ENCODE measurements around the gene C19orf73.

Gene C19orf73, protein sequence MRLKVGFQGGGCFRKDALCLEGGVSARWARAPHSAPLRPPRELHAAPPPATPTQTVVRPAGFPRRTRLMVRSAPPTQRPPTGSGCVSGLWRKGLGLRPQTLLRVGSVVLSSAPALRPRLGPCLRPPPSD

DNA sequence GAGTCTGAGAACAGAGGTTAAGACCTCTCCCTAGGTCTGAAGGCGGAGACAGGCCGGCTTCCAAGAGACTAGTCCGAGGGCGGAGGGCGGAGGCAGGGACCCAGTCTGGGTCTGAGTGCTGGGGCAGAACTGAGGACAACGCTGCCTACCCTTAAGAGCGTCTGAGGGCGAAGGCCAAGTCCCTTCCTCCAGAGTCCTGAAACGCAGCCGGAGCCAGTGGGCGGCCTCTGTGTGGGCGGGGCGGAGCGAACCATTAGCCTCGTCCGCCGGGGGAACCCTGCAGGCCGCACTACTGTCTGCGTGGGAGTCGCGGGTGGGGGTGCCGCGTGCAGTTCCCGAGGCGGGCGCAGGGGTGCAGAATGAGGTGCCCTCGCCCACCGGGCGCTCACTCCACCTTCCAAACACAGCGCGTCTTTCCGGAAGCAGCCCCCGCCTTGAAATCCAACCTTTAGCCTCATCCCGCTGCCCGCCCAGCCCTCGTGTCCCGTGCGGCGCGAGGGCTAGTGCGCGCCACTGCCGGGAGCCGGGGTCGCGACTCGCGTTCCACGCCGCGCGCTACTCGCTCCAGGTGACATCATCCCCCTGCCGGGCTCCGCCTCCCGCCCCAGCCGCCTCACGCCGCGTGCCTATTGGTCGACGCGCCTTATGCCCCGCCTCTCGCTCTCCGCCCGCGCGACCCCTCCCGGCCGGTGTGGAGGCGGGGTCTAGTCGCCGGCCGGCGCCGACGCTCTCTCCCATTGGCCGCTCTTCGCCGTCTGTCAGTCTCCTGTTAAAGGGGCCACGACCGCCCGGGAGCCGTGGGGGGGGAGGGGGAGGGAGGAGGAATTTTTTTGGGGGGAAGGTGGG is at the start of gene C19orf73:
Gene C19orf73, minus strand, starts transcription at position 579 of the 846 bp plus-strand sequence. Its CDS starts 121 bp downstream, at position 458.
- peak; percentile 91 to 94 (median 93) for DNase-seq (ENCODE audit: low read depth in 3 of 3, low spot score in 1 of 3)

DNA sequence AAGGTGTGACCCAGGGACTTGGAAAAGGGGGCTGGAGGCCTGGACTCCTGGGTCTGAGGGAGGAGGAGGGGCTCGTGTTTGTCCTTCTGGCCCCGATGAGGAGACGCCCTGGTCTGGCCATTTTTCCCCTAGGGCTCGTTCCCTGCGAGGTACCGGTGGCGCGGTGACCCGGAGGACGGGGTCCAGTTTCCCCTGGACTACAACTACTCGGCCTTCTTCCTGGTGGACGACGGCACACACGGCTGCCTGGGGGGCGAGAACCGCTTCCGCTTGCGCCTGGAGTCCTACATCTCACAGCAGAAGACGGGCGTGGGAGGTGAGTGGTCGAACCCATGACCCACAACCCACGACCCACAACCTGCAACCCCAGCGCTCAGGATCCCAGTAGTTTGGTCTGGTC is 49.5 kb upstream of the C19orf73 start:
- DNase-seq (ENCODE audit: low read depth in 3 of 3, low spot score in 1 of 3): no peak

DNA sequence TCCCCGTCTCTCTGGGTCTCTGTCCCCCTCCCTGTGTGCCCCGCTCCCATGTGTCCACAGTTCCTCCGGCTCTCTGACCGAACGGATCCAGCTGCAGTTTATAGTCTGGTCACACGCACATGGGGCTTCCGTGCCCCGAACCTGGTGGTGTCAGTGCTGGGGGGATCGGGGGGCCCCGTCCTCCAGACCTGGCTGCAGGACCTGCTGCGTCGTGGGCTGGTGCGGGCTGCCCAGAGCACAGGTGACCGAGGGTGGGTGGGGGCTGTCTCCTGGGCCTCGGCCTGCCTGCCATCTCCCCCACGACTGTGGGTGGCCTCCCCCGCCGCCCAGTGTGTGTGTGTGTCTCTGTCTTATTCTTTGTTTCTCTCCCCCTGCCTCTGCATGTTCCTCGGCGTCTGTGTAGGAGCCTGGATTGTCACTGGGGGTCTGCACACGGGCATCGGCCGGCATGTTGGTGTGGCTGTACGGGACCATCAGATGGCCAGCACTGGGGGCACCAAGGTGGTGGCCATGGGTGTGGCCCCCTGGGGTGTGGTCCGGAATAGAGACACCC is 49.0 kb upstream of the C19orf73 start:
- no peak for DNase-seq (ENCODE audit: low read depth in 3 of 3, low spot score in 1 of 3)

DNA sequence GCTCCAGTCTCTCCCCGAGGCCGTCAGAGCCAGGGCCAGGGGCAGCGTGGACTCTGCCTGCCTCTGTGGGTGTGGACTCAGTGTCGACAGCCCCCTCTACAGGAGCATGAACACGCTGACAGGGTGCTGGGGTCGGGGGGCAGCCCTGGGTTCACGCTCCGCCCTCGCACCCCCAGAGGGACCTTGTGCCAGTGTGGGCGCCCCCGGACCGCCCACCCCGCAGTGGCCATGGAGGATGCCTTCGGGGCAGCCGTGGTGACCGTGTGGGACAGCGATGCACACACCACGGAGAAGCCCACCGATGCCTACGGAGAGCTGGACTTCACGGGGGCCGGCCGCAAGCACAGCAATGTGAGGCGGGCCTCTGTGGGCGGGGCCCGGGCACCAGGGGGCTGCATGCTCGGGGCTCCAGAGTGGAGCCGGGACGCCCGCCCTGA is 46.9 kb upstream of the C19orf73 start:
- no peak for DNase-seq (ENCODE audit: low read depth in 3 of 3, low spot score in 1 of 3)

DNA sequence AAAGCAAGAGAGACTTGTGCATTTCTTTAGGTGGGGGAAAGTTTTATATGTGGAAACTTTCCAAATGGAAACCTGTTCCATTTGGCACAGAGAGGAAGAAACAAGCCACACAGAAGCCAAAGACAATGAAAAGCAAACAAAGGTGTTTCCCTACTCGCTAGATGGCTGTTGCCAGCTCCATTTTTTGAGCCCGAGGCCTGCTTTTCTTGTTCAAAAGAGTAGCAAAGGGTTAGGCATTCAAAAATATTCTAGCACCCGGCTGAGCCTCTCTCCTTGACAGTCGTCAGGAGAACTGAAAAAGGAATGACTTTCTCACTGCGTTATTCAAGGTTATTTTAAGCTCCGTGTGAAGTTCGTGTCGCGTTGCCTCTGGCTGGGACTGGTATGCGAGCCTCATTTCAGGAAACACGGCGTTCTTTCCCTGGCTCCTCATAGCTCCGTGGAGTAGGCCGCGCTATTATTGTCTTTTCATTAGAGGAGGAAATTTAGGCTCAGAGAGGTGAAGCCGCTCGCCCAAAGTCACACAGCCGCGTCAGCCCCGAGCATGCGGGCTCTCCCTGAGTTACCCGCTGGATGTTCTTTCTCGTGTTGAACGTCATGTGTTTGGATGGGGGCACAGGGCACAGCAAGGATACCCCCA is 46.3 kb upstream of the C19orf73 start:
- no peak for DNase-seq (ENCODE audit: low read depth in 3 of 3, low spot score in 1 of 3)

DNA sequence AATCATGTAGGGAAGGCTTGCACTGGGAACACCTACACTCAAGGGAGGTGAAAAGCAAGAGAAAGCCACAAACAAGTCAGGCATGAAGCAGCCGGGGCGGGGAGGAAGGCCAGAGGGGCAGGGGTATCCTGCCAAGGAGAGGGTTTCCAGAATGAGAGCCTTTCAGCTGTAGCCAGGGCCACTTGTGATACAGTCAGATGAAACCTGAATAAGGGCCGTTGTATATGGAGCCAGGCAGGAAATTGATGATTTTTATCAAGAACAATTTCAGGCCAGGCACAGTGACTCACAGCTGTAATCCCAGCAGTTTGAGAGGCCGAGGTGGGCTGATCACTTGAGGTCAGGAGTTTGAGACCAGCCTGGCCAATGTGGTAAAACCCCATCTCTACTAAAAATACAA is 43.0 kb upstream of the C19orf73 start:
- DNase-seq (ENCODE audit: low read depth in 3 of 3, low spot score in 1 of 3): no peak

DNA sequence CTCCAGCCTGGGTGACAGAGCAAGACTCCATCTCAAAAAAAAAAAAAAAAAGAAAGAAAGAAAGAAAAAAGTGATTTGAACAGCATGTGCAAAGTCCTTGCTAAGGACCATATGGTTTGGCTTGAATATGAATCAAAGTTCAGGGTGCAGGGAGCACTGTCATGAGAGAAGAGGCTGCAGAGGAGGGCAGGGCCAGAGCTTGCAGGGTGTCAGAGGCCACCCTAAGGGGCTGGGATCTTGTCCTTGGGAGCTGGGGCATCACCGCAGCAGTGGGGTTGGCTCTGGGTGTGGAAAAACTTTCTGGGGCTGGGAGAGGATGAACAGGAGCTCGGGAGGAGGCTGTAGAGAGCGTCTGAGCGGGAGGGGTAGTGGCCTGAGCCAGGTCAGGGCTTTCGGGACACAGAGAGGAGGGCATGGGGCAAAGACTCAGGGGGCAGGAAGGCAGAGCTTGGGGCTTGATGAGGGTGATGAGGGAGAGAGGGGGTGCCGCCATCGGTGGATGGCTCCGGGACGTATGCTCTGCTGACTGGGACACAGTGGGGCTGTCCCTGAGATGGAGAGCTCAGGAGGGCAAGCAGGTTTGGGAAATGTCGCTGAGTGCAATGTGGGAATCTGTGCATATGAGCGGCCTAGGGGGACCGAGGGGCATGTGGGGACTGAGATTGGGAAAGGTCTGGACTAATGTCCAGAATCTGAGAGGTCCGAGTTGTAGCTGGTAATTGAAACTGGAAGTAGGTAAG is 41.7 kb upstream of the C19orf73 start:
- DNase-seq (ENCODE audit: low read depth in 3 of 3, low spot score in 1 of 3): no peak

DNA sequence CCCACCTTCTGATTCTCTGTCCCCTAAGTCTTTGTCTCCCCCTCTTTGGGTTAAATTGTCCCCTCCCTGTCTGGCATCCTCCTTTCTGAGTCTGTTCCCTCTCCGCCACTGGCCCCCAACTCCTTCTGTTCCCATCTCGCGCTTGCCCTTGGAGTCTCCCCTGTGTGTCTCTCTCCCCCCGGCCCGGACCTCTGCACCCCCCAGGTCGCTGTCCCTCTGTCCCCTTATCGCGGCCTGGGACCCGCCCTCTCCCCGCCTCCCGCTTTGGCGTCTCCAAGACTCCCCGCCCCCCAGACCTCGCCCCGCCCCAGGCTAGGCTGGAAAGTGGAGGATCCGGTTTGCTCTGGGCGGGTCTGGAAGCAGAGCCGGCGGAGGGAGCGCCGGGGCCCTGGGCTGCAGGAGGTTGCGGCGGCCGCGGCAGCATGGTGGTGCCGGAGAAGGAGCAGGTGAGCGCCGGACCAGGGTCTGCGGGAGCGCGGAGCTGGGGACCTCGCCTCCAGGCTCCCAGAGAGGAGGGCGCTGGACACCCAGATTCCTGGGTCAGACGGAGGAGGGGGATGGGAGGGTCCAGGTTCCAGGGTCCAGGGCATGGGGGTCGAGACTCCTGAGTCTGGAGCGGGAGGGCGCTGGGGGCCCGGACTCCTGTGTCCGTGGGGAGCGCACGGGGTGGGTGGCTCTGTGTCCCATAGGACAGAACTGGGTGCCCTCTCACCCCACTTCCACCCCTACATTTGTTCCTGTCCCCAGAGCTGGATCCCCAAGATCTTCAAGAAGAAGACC is 38.7 kb upstream of the C19orf73 start, which contains the start of gene TRPM4:
Gene TRPM4, plus strand, starts transcription at position 348 of the 780 bp plus-strand sequence. Its CDS starts 75 bp downstream, at position 423.
- no peak for DNase-seq (ENCODE audit: low read depth in 3 of 3, low spot score in 1 of 3)

DNA sequence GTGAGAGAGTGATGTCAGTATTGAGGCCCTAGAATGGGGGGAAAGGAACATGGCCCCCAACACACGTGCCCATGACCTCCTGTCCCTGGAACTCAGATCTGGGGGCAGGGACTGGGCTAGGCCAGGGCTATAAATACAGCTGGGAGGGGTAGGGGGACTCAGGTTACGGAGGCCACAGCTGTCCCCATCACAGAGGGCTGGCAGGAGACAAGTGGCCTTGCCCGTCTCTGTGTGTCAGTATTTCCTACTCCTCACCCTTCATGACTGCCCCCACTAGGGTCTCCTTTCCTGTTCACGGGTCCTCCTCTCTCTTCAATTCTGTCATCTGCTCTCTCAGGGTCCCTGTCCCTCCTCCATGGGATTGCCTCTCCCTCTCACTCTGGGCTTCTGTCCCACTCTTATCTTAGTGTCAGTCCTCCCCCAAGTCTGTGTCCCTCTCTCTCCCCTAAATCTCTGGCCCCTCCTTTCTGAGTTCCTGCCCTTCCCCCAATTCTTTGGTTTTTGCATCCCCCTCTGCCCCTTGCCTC is 36.9 kb upstream of the C19orf73 start:
- no peak for DNase-seq (ENCODE audit: low read depth in 3 of 3, low spot score in 1 of 3)

DNA sequence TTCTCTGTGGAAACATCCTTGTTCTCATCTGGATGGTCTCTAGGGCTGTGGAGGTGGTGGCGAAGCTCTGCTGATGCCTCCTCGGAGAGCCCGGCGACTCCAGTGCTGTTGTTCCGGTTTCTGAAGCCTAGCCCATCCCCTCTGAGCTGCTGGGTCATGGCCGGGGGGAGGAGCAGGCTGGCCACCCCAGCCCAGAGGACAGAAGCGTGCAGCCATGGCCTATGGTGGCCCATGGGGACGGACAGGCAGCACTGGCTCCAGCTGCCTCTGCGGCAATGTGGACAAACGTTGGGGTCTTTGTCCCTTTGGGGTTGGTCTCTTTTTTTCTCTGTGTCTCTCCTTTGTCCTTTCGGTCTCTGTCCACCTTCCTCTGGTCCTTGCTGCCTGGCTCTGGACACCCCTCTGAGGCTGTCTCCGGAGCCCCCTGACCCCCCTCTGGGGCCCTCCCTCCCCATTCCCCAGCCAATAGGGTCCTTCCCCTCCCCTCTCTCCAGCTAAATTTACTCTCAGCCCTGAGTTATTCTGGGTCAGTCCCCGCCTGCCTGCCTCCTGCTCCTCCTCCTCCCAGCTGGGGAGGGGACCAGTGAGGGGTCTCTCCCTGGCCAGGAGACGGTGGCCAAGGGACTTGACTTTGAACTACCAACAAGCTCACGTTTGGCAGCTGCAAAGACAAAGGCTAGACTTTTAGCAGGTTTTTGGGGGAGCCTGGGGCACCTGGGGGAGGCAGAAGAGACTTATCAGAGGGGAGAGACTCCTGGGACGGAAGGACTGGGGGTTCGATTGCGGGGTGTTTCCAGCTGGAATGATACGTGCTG is 36.3 kb upstream of the C19orf73 start, which contains the start of gene HRC:
Gene HRC, minus strand, starts transcription at position 392 of the 815 bp plus-strand sequence. Its CDS starts 159 bp downstream, at position 233.
- DNase-seq (ENCODE audit: low read depth in 3 of 3, low spot score in 1 of 3): no peak

DNA sequence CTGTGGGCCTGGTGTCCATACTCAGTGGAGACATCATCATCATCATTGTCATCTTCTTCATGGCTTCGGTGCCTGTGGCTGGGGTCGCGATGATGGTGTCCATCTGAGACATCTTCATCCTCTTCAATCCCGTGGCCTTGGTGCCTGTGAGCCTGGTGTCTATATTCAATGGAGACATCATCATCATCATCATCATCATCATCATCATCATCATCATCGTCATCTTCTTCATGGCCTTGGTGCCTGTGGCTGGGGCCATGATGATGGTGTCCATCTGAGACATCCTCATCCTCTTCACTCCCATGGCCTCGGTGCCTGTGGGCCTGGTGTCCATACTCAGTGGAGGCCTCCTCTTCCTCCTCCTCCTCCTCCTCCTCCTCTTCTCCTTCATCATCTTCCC is 35.3 kb upstream of the C19orf73 start:
- DNase-seq (ENCODE audit: low read depth in 3 of 3, low spot score in 1 of 3): no peak

DNA sequence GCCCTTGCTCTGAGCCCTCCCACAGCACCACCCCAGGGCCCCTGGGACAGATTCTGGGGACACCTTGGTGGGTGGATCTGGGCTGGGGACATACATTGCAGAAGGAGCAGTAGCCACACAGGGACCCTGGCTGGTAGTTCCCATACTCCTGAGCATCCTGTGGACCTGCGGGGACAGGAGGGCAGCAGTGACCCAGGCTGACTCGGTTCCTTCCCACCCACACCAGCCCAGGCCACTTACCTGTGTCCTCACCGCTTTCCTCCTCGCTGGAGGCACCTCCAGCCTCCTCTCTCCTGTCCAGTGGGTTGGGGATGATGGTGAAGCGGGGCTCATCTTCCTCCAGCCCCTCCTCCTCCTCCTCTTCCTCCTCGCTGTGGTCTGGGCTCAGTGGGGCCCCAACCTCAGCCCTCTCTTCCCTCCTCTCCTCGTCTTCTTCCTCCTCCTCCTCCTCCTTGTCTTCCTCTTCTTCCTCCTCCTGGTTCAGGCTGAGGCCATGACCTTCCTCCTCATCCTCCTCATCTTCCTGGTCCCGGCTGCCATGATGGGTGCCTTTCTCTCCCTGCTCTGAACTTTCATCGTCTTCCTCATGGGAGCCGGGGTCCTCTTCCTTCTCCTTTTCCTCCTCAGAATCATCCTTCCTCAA is 34.3 kb upstream of the C19orf73 start:
- DNase-seq (ENCODE audit: low read depth in 3 of 3, low spot score in 1 of 3): no peak

DNA sequence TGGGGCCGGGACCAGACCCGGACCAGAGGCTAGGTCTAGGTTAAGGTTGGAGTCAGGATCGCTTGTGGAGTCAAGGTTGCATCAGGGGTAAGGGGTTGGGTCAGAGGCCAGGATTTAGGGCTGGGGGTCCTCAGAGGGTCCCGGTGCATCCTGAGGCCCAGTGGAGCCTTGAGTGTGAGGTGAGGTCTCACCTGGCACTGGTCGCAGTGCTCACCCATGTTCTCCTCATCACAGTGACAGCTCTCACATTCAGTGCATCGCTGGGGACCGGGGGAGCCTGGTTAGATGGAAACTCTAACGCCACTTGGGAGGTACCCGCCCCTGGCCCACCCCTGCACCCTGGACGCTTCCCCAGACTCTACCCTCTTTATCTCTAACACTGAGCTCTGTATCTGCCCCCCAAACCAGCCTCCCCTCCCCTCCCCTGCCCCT is 33.2 kb upstream of the C19orf73 start:
- no peak for DNase-seq (ENCODE audit: low read depth in 3 of 3, low spot score in 1 of 3)

DNA sequence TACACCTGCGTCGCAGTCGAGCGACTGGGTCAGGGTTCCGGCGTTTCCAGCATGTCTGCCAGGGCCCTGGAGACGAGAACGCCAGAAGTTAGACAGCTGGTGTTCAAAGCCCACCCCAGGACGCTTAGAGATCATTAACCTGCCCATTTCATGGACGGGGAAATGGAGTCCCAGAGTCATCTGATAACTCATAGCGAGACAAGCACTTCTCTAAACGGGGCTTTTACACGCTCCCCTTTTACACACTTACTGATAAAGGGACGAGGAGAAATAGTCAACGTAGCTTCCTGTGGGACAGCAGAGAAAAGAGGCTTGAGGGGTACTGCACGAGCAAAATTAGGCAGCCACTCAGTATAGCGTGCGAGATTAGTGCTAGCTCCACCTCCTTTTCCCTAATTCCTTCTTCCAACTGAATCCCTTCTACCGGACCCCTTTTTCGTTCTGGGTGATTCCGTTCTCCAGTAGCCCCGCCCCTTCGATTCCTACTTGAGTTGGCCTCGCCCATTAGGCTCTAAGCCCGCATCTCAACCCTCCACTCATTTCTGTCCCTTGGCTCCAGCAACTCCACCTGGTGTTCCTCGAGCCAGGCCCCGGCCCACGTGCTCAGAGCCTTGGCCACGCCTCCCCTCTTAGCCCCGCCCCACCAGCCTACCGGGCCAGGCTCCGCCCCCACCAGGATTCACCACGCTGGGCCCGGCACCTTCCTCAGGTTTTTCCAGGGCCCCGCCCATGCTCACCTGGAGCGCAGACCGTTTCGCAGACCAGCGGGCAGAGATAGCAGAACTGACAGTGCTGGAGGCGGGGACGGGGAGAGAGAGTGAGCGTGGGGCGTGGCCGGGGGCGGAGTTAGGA is 32.5 kb upstream of the C19orf73 start:
- no peak for DNase-seq (ENCODE audit: low read depth in 3 of 3, low spot score in 1 of 3)

DNA sequence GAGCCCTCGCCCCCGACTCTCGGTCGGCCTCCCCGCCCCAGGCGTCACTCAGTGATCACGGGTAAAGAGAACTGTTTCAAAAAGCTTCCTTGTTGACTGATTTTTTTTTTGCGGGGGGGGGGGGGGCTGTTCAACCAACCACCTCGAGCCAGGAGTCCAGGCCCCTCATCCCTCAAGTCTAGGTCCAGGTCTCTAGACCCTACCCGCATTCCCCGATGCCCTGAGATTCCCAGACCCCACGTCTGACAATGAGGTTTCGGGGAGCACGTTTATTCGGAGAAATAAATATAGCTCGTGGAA is 32.0 kb upstream of the C19orf73 start:
- no peak for DNase-seq (ENCODE audit: low read depth in 3 of 3, low spot score in 1 of 3)

DNA sequence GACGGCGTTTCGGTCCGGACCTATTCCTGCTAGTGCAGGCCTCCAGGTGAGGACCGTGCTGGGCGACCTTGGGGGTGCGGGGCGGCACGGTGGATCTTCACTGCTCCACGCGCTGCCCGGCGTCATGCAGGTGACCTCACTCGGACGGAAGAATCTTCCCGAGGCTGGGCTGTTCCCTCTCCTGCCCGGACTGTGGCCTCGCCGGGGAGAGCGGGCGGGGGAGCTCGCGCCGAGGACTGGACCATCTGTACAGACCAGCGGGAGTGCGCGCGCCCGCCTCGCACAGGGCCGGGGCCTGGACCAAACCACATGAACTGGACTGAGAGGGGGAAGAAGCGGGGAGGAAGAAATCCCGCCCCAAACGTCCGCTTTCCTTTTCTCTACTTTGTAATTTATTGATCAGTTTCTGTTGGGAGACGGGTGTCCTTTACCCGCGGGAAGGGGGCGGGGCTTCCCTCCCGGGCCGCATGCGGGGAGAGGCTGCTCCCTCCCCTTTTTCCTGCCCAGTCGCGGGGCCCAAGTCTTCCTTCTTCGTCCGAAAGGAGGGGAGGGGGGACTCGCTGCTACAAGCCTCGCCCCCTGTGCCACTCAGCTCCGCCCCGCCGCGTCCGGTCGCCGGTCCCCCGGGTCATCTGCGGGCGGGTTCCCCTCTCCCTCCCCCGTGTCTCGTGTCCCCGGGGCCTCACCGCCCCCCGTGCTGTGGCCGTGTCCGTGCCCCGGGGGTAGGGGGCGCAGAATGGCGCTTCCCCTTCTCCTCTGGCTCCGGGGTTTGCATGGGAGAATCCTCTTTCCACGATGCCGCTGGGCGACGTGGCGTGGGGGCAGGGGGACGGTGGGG is 31.4 kb upstream of the C19orf73 start:
- no peak for DNase-seq (ENCODE audit: low read depth in 3 of 3, low spot score in 1 of 3)

DNA sequence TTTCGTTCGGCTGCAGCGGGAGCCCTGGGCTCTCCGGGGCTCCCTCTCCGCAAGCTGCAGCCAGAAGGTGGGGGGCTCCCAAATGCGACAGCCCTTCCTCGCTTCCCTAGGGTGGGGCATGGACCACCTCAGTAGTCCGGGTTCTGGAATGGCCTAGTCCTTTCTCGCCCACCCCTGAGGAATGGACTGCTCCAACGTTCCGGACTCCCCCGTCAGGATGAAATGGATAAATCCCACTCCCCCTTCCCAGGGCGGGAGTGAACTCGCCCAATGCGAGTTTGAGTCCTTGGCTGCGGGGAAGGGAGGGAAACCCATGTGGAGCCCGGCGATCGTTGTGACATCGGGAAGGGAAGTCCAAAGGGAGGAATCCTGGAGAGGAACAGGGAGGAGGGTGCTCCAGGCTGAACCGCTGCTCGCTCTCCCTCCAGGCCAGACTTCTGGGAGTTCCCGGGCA is 30.7 kb upstream of the C19orf73 start:
- no peak for DNase-seq (ENCODE audit: low read depth in 3 of 3, low spot score in 1 of 3)

Measured in stimulated activated CD4-positive, alpha-beta T cell treated with anti-CD3 and anti-CD28 coated beads, TNF-alpha, amount 100 ng/mL, for 1 hour (primary cell).